ENCODE measurements around the gene PCDHA3. TPM values are rescaled to one million over a fixed set of nuclear protein-coding genes. Genes with fewer than 3 reads are reported as not detected.
"Not testable (repeated sequence)": the region's sequence is repeated elsewhere in the genome, so short reads cannot be mapped to it uniquely, and the experiment has no call there.

PCDHA3 gene
- total RNA-seq, 1 experiment from 2014 or later, result not detected

GRCh38 chr5:140848139-140849102, 47.6 kb downstream of the PCDHA3 start, which contains the start of gene PCDHA9:
PCDHA9 (plus strand) TSS chr5:140848382; CDS start chr5:140848496, 114 bp downstream.
- DNase-seq (ENCODE audit: low read depth, low spot score); in situ Hi-C loops (cut with HindIII; ENCODE audit: low pct_unique_long_range_greater_than_20kb, low sequenced_read_pairs); intact Hi-C loops (cut with micrococcal nuclease; ENCODE audit: unreplicated experiment); H3K36me3 ChIP-seq (ENCODE audit: control insufficient read depth, insufficient read depth, low read length); CTCF ChIA-PET; H3K27me3 ChIP-seq (ENCODE audit: control insufficient read depth, insufficient read depth, low read length); H3K4me3 ChIP-seq (ENCODE audit: low read depth in 2 of 2, low read length in 2 of 2); H3K9me3 ChIP-seq (ENCODE audit: control insufficient read depth, insufficient read depth, low read depth, low read length); BruUV-seq (replicated peaks); ATAC-seq; H3K4me1 ChIP-seq (ENCODE audit: control insufficient read depth, insufficient read depth, low read length); POLR2A ChIA-PET; H3K27ac ChIP-seq (ENCODE audit: low read length): not testable (repeated sequence)
- TF ChIP-seq CTCF (IDR thresholded peaks at IDR 0.05), result 0 out of 2 replicates have a peak, but pooled peaks have one; percentile 13

- intact Hi-C loops (cut with micrococcal nuclease; ENCODE audit: unreplicated experiment); H3K36me3 ChIP-seq (ENCODE audit: control insufficient read depth, insufficient read depth, low read length); DNase-seq (ENCODE audit: low read depth, low spot score); H3K9me3 ChIP-seq (ENCODE audit: control insufficient read depth, insufficient read depth, low read depth, low read length); in situ Hi-C loops (cut with HindIII; ENCODE audit: low pct_unique_long_range_greater_than_20kb, low sequenced_read_pairs); H3K27me3 ChIP-seq (ENCODE audit: control insufficient read depth, insufficient read depth, low read length); ATAC-seq; CTCF ChIA-PET; H3K4me1 ChIP-seq (ENCODE audit: control insufficient read depth, insufficient read depth, low read length); POLR2A ChIA-PET; H3K27ac ChIP-seq (ENCODE audit: low read length); H3K4me3 ChIP-seq (ENCODE audit: low read depth in 2 of 2, low read length in 2 of 2); BruUV-seq (replicated peaks): not testable (repeated sequence)
These were observed 49.2 kb downstream of the PCDHA3 start for GRCh38 chr5:140849831-140850634.

Other genes with a start within 250 kb of the PCDHA3 start
- gene SRA1, start 243.6 kb upstream of the PCDHA3 start, total RNA-seq (2021; ENCODE audit: unreplicated experiment), result 52.0 TPM
- 28.6 TPM for gene APBB3, start 236.5 kb upstream of the PCDHA3 start, total RNA-seq (2021; ENCODE audit: unreplicated experiment)
- gene SLC35A4, start 236.2 kb upstream of the PCDHA3 start, total RNA-seq (2021; ENCODE audit: unreplicated experiment), result 96.7 TPM
- 2.5 TPM for gene CD14, start 167.9 kb upstream of the PCDHA3 start, total RNA-seq (2021; ENCODE audit: unreplicated experiment)
- 18.9 TPM for gene TMCO6, start 161.6 kb upstream of the PCDHA3 start, total RNA-seq (2021; ENCODE audit: unreplicated experiment)
- gene NDUFA2, start 153.4 kb upstream of the PCDHA3 start, total RNA-seq (2021; ENCODE audit: unreplicated experiment), result 81.7 TPM
- 98.2 TPM for gene IK, start 153.2 kb upstream of the PCDHA3 start, total RNA-seq (2021; ENCODE audit: unreplicated experiment)
- 49.2 TPM for gene WDR55, start 136.2 kb upstream of the PCDHA3 start, total RNA-seq (2021; ENCODE audit: unreplicated experiment)
- 1.8 TPM for gene DND1, start 127.5 kb upstream of the PCDHA3 start, total RNA-seq (2021; ENCODE audit: unreplicated experiment)
- gene HARS1, start 109.7 kb upstream of the PCDHA3 start, total RNA-seq (2021; ENCODE audit: unreplicated experiment), result 76.4 TPM
- gene HARS2, start 109.6 kb upstream of the PCDHA3 start, total RNA-seq (2021; ENCODE audit: unreplicated experiment), result 44.1 TPM
- 62.2 TPM for gene ZMAT2, start 100.6 kb upstream of the PCDHA3 start, total RNA-seq (2021; ENCODE audit: unreplicated experiment)
- gene PCDHA1, start 14.9 kb upstream of the PCDHA3 start, total RNA-seq (2021; ENCODE audit: unreplicated experiment), result not detected
- not detected for gene PCDHA2, start 6.2 kb upstream of the PCDHA3 start, total RNA-seq (2021; ENCODE audit: unreplicated experiment)
- 3.1 TPM for gene PCDHA4, start 6.0 kb downstream of the PCDHA3 start, total RNA-seq (2021; ENCODE audit: unreplicated experiment)
- gene PCDHA5, start 20.6 kb downstream of the PCDHA3 start, total RNA-seq (2021; ENCODE audit: unreplicated experiment), result 0.10 TPM
- 0.31 TPM for gene PCDHA6, start 26.9 kb downstream of the PCDHA3 start, total RNA-seq (2021; ENCODE audit: unreplicated experiment)
- 0.15 TPM for gene PCDHA7, start 33.2 kb downstream of the PCDHA3 start, total RNA-seq (2021; ENCODE audit: unreplicated experiment)
- 0.10 TPM for gene PCDHA8, start 40.1 kb downstream of the PCDHA3 start, total RNA-seq (2021; ENCODE audit: unreplicated experiment)
- gene PCDHA9, start 47.3 kb downstream of the PCDHA3 start, total RNA-seq (2021; ENCODE audit: unreplicated experiment), result 0.21 TPM
- 0.33 TPM for gene PCDHA10, start 54.8 kb downstream of the PCDHA3 start, total RNA-seq (2021; ENCODE audit: unreplicated experiment)
- gene PCDHA11, start 67.9 kb downstream of the PCDHA3 start, total RNA-seq (2021; ENCODE audit: unreplicated experiment), result 0.08 TPM
- 10.0 TPM for gene PCDHA12, start 74.3 kb downstream of the PCDHA3 start, total RNA-seq (2021; ENCODE audit: unreplicated experiment)
- 1.0 TPM for gene PCDHA13, start 81.1 kb downstream of the PCDHA3 start, total RNA-seq (2021; ENCODE audit: unreplicated experiment)
- gene PCDHAC1, start 125.2 kb downstream of the PCDHA3 start, total RNA-seq (2021; ENCODE audit: unreplicated experiment), result 0.59 TPM
- gene PCDHAC2, start 165.4 kb downstream of the PCDHA3 start, total RNA-seq (2021; ENCODE audit: unreplicated experiment), result 8.8 TPM

All from Panc1 (cell line).